ENCODE measurements around the gene CCDC43.
"Not testable (repeated sequence)": the region's sequence is repeated elsewhere in the genome, so short reads cannot be mapped to it uniquely, and the experiment has no call there.

The CCDC43 gene

GRCh38 chr17:44664867-44665266 lies 24.7 kb downstream of the CCDC43 start:
- DNase-seq = no peak

- DNase-seq = no peak
Observed at GRCh38 chr17:44663095-44663494, 26.5 kb downstream of the CCDC43 start.

- no peak for DNase-seq
Observed at GRCh38 chr17:44661835-44662234, 27.7 kb downstream of the CCDC43 start.

GRCh38 chr17:44655983-44656710 lies 33.4 kb downstream of the CCDC43 start, which contains the start of gene MEIOC:
MEIOC (plus strand) TSS chr17:44656468; CDS start chr17:44656614, 146 bp downstream.
- no peak for DNase-seq

GRCh38 chr17:44653954-44654353 lies 35.6 kb downstream of the CCDC43 start:
- DNase-seq = no peak

GRCh38 chr17:44653384-44653783 lies 36.2 kb downstream of the CCDC43 start:
- no peak for DNase-seq

GRCh38 chr17:44652727-44653126 lies 36.8 kb downstream of the CCDC43 start:
- DNase-seq = no peak

- no peak for DNase-seq
Observed at GRCh38 chr17:44651228-44651627, 38.3 kb downstream of the CCDC43 start.

GRCh38 chr17:44648963-44649362 lies 40.6 kb downstream of the CCDC43 start:
- DNase-seq = no peak

- no peak for DNase-seq
Observed at GRCh38 chr17:44647736-44648135, 41.8 kb downstream of the CCDC43 start.

- DNase-seq = no peak
Observed at GRCh38 chr17:44646280-44646679, 43.3 kb downstream of the CCDC43 start.

- no peak for DNase-seq
Observed at GRCh38 chr17:44645341-44645740, 44.2 kb downstream of the CCDC43 start.

GRCh38 chr17:44642834-44643233 lies 46.7 kb downstream of the CCDC43 start:
- DNase-seq = no peak

- no peak for DNase-seq
Observed at GRCh38 chr17:44637066-44637465, 52.5 kb downstream of the CCDC43 start.

- no peak for DNase-seq
Observed at GRCh38 chr17:44636562-44636961, 53.0 kb downstream of the CCDC43 start.

GRCh38 chr17:44634401-44634800 lies 55.2 kb downstream of the CCDC43 start:
- DNase-seq = not testable (repeated sequence)

- DNase-seq = no peak
Observed at GRCh38 chr17:44633998-44634397, 55.6 kb downstream of the CCDC43 start.

- no peak for DNase-seq
Observed at GRCh38 chr17:44630703-44631102, 58.9 kb downstream of the CCDC43 start.

- DNase-seq = no peak
Observed at GRCh38 chr17:44629314-44629713, 60.3 kb downstream of the CCDC43 start.

GRCh38 chr17:44628243-44629188 lies 61.1 kb downstream of the CCDC43 start:
- DNase-seq = no peak

GRCh38 chr17:44627513-44628242 lies 61.9 kb downstream of the CCDC43 start:
- no peak for DNase-seq
